Medulla oblongata (tissue), 1 donor: ENCODE data around the gene IFI27.
"Not testable (repeated sequence)": the region's sequence is repeated elsewhere in the genome, so short reads cannot be mapped to it uniquely, and the experiment has no call there.

Source experiments
- DNase-seq: peaks from one replicate; pipeline ENCODE4 v3.0.0-alpha.2; 2015; ENCODE audit errors: extremely low spot score

IFI27 gene

DNA sequence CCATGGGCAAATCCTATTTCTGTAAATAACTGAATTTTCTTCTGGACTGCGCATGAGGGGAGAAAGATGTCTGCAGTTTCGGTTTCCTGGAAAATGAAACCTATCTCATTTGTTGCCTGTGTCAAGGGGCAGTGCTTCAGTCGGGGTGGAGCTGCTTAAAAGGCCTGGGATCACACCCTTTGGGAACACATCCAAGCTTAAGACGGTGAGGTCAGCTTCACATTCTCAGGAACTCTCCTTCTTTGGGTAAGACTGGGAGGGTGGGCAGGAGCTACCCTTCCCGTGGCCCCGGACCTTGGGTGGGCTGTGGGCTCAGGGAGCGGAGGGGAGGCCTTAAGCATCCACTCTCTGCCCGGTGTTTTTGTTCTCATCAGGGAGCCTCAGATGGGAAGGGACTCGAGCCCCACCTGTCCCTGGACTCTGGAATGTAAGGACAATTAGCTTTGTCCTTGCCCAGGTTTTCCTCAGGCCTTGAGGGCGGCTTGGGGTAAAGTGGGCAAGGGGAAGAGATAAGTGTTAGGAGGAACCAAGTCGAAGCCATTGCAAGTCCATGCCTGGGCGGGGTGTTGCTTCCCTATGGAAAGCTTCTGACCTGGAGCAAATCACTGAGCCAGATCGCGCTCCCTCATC is at the start of gene IFI27:
IFI27 (plus strand) TSS at position 185 of the 630 bp plus-strand sequence.
- no peak for DNase-seq

- DNase-seq: no peak
Measured at GRCh38 chr14:94062344-94062940, 48.1 kb upstream of the IFI27 start.

DNA sequence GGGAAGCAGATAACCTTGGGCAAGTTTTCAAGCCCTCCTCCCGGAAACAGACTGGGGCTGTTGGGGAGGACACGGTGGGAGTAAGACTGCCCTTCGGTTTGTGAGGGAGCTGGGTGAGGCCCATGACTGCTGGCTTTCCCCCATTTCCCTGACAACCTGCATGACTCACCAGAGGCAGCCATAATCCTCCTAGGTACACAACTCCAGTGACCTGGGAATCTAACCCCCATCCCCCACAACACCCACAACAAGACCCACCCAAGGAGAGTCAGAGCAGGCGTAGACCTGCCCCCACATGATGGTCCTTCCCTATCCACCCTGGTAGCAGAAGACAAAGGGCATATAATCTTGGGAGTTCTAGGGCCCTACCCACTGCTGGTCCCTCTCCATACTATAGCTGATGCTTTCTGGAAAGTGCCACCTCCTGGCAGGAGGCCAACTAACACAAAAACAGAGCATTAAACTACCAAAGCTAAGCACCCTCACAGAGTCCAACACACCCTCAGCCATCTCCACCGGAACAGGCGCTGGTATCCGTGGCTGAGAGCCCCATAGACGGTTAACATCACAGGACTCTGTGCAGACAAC is 44.4 kb upstream of the IFI27 start:
- no peak for DNase-seq

DNA sequence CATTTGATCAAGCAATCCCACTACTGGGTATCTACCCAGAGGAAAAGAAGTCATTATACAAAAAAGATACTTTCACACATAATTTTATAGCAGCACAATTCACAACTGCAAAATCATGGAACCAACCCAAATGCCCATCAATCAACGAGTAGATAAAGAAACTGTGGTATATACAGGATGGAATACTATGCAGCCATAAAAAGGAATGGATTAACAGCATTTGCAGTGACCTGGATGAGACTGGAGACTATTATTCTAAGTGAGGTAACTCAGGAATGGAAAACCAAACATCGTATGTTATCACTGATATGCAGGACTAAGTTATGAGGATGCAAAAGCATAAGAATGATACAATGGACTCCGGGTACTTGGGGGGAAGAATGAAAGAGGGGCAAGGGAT is 38.5 kb upstream of the IFI27 start:
- DNase-seq: not testable (repeated sequence)

DNA sequence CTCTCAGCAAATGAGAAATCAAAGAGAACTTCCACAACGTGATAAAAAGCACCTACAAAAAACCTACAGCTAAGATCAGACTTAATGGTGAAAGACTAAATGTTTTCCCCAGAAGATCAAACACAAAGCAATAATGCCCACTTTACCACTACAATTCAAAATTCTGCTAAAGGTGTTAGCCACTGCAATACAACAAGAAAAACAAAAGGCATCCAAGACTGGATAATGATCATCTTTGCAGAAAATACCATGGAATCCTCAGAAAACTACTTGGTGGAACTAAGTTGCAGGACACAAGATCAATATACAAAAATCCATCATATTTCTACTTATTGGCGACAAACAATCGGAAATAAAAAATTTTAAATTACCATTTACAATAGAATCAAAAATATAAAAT is 36.0 kb upstream of the IFI27 start:
- no peak for DNase-seq

- no peak for DNase-seq
Measured at GRCh38 chr14:94075008-94075407, 35.5 kb upstream of the IFI27 start.

DNA sequence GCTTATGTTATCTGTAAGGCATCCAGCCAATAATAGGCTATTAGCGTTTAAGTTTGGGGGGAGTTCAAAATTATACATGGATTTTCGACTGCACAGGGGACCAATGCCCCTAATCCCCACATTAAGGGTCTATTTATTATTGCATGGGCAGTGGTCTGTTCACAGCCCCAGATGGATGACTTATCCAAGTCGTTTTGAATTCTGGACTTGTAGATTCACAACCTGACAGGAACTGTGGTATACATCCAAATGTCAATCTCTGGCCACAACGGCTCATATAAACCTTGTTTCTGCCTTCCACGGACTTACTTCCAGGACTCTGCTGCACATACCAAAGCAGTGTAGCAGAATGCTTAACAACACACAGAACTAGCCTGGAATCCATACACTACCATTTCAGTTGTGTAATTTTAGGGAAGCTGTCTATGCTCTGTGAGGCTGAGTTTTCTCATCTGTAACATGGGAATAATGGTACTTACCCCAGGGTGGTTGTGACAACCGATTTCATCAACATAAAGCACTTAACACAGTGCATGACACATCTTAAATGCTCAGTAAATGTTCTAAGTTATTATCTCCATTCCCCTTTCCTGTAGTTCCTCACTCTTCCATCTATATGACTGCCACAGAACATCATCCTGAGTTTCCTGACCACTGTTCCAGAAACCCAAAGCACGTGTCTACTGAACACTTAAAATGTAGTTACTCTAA is 33.3 kb upstream of the IFI27 start:
- DNase-seq: no peak

- DNase-seq: no peak
Measured at GRCh38 chr14:94077823-94078222, 32.7 kb upstream of the IFI27 start.

DNA sequence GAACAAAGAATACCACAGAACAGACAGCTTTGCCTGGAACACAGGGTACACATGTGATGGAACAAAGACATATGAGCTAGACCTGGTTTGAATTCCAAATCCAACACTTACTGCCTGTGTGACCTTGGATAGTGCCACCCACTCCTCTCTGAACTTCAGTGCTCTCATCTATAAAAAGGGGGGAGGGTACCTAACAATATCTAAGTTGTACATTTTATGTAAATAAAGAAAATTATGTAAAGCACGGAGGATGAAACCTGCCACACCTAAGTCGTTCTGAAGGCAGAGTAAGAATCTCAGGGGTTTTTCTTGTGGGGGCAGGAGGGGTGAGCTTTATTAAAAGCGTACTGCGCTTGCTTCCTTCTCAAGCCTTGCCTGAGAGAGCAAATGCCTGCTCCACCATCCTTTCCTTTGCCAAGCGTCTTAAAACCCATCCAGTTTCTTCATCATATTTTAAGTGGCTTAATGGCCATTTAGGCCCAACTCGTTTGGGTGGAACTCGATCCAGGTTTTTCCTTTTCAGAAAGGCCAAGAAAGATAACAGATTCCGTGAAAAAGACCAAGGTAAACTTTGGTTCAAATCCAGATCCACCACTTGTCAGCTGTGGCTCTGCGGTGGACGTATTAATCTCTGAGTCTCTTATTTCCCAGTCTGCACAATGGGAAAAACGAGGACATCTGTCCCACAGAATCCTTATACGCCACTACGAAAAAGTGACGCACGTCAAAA is 30.5 kb upstream of the IFI27 start:
- DNase-seq: peak; percentile 54

DNA sequence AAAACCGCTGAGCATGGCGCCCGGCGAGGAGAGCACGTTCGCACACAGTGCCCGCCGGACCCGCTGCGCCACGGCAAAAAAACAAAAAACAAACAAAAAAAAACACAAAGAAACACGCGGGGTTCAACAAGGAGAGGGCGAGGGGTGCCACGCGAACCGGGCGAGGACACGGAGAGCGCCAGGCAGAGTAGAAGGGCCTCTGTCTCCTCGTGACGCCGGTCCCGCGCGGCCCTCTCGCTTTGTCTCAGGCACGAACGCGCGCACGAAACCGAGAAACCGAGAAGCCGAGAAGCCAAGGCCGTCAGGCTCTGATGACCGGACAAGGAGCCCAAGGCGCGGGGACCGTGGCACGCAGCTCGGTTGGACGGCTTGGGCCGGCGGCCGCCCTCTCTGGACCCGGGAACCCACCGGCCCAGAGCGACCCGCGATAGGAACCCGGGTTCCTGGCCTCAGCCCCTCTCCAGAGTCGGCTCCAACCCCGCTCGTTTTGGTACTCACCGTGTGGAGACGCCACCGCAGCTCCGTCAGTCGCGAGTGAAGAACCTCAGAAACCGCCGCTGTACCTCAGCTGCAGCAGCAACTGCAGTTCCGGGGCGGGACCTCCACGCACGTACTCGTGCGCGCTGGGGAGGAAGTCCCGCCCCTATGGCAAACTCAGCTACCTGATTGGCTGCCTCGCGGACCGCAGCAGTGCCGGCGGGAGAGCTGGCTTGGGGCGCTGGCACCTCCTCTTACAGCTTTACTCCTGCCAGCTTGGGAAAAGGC is 29.7 kb upstream of the IFI27 start, which contains the start of the genes DDX24 and IFI27L1:
DDX24 (minus strand) TSS at position 582 of the 765 bp plus-strand sequence. CDS start 1,460 bp downstream, outside the sequence.
IFI27L1 (plus strand) TSS at position 690 of the 765 bp plus-strand sequence. CDS start 15,628 bp downstream, outside the sequence.
- peak; percentile 96 for DNase-seq

DNA sequence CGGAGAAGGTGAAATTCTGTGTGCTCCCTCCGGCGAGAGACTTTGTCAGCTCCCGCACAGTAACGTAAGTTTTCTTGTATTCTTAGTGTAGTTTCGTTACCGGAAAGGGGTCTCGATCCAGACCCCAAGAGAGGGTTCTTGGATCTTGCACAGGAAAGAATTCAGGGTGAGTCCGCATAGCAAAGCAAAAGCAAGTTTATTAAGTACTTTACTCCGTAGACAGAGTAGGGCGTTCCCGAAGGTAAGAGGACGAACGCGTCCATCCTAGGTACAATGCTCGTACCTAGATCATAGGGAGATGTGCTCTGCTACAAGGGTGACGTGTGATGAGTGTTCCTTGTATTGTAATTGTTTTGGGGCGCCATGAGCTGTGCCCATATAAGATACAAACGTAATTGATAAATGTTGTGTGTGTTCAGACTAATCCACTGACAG is 29.1 kb upstream of the IFI27 start:
- no peak for DNase-seq

GRCh38 chr14:94087891-94088290 is 22.6 kb upstream of the IFI27 start:
- no peak for DNase-seq

- no peak for DNase-seq
Measured at GRCh38 chr14:94088516-94088915, 22.0 kb upstream of the IFI27 start.

GRCh38 chr14:94089479-94089878 is 21.1 kb upstream of the IFI27 start:
- DNase-seq: no peak

- no peak for DNase-seq
Measured at GRCh38 chr14:94093418-94093817, 17.1 kb upstream of the IFI27 start.

GRCh38 chr14:94097091-94097490 is 13.4 kb upstream of the IFI27 start:
- no peak for DNase-seq

DNA sequence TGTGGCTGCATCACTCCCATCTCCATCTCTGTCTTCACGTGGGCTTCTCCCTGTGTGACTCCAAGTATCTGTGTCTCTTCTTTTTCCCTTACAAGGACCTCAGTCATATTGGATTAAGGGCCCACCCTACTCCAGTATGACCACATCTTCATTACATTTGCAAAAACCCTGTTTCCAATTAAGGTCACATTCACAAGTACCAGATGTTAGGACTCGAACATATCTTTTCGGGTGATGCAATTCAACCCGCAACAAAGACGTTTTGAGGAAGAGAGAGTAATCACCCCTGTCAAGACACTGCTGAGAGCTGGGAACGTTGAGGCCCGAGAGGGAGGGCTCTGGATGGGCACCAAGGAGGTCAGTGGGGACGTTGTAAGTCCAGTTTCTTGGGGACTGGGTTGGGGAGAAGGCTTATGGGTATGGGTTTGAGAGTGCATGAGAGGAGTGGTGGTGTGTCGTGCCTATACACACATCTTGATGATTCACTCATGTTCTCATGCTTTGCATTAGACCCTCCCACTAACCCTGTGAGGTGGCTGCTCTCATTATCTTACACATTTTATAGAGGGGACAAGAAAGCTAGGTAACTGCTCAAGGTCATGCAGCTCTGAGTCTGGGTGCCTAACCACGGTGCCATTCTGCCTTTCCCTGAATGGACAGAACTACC is 12.1 kb upstream of the IFI27 start:
- no peak for DNase-seq

DNA sequence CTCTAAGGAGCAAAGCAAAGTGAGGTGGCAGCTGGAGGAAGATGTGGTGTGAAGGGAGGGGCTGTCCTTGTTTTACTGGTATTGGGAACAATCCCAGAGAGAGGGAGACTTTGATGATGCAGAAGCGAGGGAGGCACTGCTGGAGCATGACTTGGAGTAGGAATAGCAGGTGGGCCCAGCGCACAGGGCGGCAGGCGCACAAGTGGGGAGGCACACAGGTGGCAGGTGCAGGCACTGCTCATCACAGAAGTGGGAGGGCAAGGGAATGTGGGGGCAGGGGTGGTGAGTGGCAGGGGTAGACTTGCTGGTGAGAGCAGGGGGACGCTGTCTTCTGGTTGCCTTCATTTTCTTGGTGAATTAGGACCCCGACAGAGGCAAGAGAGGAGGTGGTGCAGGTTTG is 11.5 kb upstream of the IFI27 start:
- no peak for DNase-seq

GRCh38 chr14:94100847-94101246 is 9.7 kb upstream of the IFI27 start:
- peak; percentile 41 for DNase-seq

- peak; percentile 50 for DNase-seq
Measured at GRCh38 chr14:94101748-94102147, 8.8 kb upstream of the IFI27 start.
